GM13977 (cell line): ENCODE results near the gene MISP.
"Not testable (repeated sequence)": the region's sequence is repeated elsewhere in the genome, so short reads cannot be mapped to it uniquely, and the experiment has no call there.

Experiments
- DNase-seq: peaks from one replicate; pipeline ENCODE4 v3.0.0; 2012; ENCODE audit warnings: low spot score
- in situ Hi-C: fragments of 300-500 bp; cut with MboI; formaldehyde crosslinking; loops from one replicate; pipeline ENCODE4 v1.12.0; 2022; ENCODE audit warnings: low sequenced_read_pairs, low pct_unique_long_range_greater_than_20kb, mixed read lengths, inconsistent platforms; ENCODE audit not compliant: unreplicated experiment
- TF ChIP-seq, protein P1 (sequence below): IDR thresholded peaks from 2 replicates; pipeline ENCODE4 v1.5.1; 2012; ENCODE audit warnings: mild to moderate bottlenecking, control low read depth; ENCODE audit not compliant: insufficient read depth; ENCODE audit errors: extremely low read depth, missing control alignments

The MISP gene

DNA sequence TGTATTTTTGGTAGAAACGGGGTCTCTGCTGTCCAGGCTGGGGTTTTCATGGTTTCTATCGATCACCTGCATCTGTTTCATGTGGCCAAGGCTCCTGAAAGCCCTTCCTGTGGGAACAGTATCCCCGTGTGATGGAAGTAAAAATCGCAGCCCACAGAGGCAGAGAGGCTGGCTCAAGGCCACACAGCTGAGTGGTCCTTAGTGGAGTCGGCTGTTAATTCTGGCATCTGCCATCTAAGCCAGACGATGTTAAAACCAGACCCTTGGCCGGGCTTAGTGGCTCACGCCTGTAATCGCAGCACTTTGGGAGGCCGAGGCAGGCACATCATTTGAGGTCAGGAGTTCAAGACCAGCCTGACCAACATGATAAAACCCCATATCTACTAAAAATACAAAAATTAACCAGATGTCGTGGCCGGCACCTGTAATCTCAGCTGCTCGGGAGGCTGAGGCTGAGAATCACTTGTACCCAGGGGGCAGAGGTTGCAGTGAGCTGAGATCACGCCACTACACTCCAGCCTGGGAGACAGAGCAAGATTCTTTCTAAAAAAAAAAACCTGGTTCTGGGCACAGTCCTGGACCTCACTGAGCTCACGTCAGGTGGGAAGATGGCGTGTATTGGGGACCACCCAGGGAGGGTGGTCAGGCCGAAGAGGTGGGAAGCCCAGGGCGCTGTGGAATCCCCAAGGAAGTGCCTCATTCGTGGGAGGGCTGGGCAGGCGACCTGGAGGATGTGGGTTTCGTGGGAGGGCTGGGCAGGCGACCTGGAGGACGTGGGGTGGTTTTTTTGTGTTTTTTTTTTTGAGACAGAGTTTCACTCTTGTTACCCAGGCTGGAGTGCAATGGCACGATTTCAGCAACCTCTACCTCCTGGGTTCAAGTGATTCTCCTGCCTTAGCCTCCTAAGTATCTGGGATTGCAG is 18.5 kb upstream of the MISP start:
- no peak for DNase-seq
- TF ChIP-seq, protein P1, sequence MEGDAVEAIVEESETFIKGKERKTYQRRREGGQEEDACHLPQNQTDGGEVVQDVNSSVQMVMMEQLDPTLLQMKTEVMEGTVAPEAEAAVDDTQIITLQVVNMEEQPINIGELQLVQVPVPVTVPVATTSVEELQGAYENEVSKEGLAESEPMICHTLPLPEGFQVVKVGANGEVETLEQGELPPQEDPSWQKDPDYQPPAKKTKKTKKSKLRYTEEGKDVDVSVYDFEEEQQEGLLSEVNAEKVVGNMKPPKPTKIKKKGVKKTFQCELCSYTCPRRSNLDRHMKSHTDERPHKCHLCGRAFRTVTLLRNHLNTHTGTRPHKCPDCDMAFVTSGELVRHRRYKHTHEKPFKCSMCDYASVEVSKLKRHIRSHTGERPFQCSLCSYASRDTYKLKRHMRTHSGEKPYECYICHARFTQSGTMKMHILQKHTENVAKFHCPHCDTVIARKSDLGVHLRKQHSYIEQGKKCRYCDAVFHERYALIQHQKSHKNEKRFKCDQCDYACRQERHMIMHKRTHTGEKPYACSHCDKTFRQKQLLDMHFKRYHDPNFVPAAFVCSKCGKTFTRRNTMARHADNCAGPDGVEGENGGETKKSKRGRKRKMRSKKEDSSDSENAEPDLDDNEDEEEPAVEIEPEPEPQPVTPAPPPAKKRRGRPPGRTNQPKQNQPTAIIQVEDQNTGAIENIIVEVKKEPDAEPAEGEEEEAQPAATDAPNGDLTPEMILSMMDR = no peak
- in situ Hi-C loops = loop anchor here (25.0 kb wide), 1 partner anchor 145 kb away; the partner anchor contains the start of gene HCN2

DNA sequence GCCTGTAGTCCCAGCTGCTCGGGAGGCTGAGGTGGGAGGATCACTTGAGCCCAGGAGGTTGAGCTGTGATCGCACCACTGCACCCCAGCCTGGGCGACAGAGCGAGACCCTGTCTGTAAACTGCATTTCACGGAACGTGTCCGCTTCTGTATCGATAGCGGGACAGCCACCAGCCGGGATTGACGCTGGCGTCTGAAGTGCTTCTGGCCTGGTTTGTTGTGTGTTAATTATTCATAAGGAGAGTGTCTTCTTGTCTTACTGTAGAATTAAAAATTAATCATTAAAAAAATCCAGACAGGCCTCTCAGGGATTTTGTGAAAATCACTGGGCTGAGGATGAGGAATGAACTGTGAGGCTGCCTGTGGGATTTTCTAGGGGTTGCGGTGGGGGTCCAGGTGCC is 16.2 kb upstream of the MISP start:
- in situ Hi-C loops = loop anchor here (25.0 kb wide), 1 partner anchor 147 kb away; the partner anchor contains the start of gene HCN2
- TF ChIP-seq, protein P1 = no peak
- DNase-seq = no peak

DNA sequence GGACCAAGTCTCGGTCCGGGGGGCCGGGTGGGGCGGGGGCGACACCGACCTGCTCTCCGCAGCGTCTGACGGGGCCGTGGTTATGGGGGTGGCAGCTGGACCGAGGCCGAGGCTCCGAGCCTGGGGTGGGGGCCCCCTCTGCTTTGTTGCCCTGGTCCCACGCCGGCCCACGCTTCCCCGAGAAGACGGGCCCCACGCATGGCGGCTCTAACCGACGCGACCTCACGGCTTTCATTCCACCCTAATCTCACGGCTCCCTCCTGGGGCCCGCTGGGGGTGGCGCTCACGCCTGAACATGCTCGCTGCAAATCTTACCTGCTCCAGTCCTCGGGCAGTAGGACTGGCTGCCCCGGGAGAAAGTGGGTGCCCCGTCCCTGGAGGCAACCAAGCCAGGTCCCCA is 14.8 kb upstream of the MISP start:
- in situ Hi-C loops = loop anchor here (25.0 kb wide), 1 partner anchor 149 kb away; the partner anchor contains the start of gene HCN2
- TF ChIP-seq, protein P1 = no peak
- no peak for DNase-seq

DNA sequence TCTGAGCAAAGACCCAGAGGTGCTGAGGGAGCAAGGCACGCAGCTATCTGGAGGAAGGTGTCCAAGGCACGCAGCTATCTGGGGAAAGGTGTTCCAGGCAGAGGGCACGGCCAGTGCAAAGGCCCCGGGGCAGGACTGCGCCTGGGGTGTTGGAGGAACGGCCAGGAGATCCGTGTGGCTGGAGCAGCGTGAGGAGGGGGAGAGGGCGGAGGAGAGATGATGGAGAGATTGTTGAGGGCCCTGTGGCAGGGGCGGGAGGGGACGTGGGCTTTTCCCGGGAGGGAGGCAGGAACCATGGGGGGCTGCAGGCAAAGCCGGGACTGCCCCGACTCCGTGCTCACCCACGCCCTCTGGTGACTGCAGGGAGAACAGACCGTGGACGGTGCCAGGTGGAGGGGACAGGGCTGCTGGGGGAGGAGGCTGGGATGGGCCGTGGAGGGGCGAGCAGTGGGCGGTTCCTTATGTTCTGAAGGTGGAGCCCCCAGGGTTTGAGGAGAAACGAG is 13.3 kb upstream of the MISP start:
- TF ChIP-seq, protein P1 = peak; percentile 67
- DNase-seq = peak; percentile 88
- in situ Hi-C loops = loop anchor here (25.0 kb wide), 1 partner anchor 150 kb away; the partner anchor contains the start of gene HCN2

DNA sequence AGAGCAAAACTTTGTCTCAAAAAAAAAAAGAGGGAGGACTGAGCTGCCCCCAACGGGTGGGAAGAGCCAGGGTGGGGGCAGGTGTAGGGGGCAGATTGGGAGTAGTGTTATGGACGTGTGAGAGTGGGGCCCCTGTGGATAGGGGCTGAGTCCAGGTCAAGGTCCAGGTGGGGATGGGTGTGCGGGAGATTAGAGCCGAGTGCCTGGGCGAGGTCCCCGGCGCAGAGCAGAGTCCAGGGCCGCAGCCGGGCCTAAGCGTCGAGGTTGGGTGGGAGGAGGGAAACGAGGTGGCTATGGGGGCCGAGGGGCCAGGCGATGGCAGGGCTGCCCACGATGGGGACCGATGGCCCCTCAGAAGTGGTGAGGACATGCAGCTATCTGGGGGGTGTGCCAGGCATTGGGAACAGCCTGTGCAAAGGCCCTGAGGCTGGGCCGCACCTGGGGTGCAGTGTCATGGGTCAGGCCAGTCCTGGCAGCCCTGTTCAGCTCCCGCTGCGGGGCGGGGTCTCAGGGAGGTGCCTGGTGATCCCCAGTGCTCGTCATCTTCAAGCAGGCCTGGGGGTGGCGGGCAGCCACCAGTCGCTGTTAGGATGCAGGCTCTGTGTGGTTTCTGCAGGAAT is 12.3 kb upstream of the MISP start:
- TF ChIP-seq, protein P1 = no peak
- in situ Hi-C loops = loop anchor here (25.0 kb wide), 1 partner anchor 151 kb away; the partner anchor contains the start of gene HCN2
- no peak for DNase-seq

DNA sequence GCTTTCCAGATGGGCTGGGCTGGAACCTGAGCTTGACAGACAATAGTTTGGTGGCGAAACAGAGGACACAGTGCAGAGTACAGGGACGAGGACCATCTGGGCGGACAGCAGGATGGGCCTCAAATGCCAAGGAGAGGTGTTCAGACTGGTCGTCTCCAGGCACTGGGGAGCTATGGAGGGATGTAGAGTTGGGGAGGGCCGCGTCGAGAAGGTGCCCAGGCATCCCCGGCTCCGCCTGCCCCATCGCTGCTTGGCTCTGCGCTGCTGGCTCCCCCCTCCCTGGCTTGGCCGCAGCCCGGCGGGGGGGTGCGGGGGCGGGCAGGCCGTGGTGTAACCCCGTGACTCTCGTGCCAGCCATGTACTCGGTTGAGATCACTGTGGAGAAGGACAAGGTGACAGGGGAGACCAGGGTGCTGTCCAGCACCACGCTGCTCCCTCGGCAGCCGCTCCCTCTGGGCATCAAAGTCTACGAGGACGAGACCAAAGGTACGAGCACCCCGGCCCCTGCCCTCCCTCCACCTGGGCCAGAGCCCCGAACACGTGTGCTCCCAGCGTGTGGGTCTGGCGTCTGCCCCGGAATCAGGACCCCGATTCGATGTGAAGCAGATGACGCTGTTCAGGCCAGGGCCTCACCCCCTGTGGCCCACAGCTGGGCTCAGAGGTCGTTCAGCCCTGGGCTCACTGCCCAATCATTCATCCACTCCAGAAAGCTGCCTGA is 10.8 kb upstream of the MISP start:
- in situ Hi-C loops = loop anchor here (25.0 kb wide), 1 partner anchor 153 kb away; the partner anchor contains the start of gene HCN2
- DNase-seq = no peak
- TF ChIP-seq, protein P1 = no peak

DNA sequence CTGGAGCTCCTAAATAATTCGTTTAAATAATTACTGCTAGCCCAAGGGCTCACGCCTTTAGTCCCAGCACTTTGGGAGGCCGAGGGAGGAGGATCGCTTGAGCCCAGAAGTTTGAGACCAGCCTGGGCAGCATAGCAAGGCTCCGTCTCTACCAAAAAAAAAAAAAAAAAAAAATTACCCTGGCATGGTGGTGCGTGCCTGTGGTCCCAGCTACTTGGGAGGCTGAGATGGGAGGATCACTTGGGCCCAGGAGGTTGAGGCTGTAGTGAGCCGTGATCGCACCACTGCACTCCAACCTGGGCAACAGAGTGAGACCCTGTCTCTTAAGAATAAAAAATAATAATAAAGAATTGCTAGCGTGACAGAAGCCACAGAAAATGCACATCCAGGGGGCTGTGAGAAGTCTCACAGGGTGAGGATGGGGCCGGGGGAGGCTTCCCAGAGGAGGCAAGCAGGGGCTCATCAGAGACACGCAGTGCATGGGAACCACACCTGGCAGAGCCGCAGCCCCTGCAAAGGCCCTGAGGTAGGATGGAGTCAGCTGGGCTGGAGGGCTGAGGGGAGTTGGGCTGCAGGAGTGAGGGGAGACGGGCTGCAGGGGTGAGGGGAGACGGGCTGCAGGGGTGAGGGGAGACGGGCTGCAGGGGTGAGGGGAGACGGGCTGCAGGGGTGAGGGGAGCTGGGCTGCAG is 10.0 kb upstream of the MISP start:
- in situ Hi-C loops = loop anchor here (25.0 kb wide), 1 partner anchor 154 kb away; the partner anchor contains the start of gene HCN2
- not testable (repeated sequence) for DNase-seq
